SK-N-SH (cell line): ENCODE results near the gene ATE1. TPM values are rescaled to one million over a fixed set of nuclear protein-coding genes. Genes with fewer than 3 reads are reported as not detected.
"Not testable (repeated sequence)": the region's sequence is repeated elsewhere in the genome, so short reads cannot be mapped to it uniquely, and the experiment has no call there.

Experiments
- CTCF ChIA-PET: fragments of 300-600, 350-600 bp; formaldehyde crosslinking; extraction: SDS; loops from one replicate; lab custom pipeline; 2021; lab: Yijun Ruan, JAX
- POLR2A ChIA-PET: fragments of 350-600 bp; sonication (Branson Sonifier 250); formaldehyde crosslinking; extraction: SDS; loops from one replicate; lab custom pipeline; 2020; ENCODE audit warnings: antibody characterized with exemption, inconsistent platforms; lab: Yijun Ruan, JAX
- DNase-seq: peaks from one replicate; pipeline ENCODE4 v3.0.0; 2012
- H2AFZ ChIP-seq: fragments of 200-600 bp; sonication (generic); 2 replicates; pipeline ENCODE4 v1.8.1; 2016; ENCODE audit warnings: antibody characterized with exemption, mild to moderate bottlenecking, low read depth
- H3F3A ChIP-seq: fragments of 200-600 bp; sonication (generic); replicated peaks from 2 replicates; pipeline ENCODE3; 2016; ENCODE audit warnings: antibody characterized with exemption, mild to moderate bottlenecking; ENCODE audit not compliant: insufficient read depth
- H3K27ac ChIP-seq, 2 experiments: fragments of 200-500 bp in 1 of 2; fragments of 200-600 bp in 1 of 2; sonication (Bioruptor generic) in 1 of 2; sonication (generic), shearing (Covaris generic) in 1 of 2; 2 replicates each; pipeline versions ENCODE4 v1.5.1 to v1.6.1; 2014 to 2016; ENCODE audit warnings: low read depth in 2 of 2, inconsistent platforms in 1 of 2, low read length in 1 of 2, mild to moderate bottlenecking in 1 of 2, mixed read lengths in 1 of 2
- H3K27me3 ChIP-seq: fragments of 200-600 bp; sonication (generic), shearing (Covaris generic); 2 replicates; pipeline ENCODE4 v1.6.1; 2016; ENCODE audit warnings: mixed run types; ENCODE audit not compliant: insufficient read depth
- H3K36me3 ChIP-seq, 2 experiments: fragments of 200-500 bp in 1 of 2; fragments of 200-600 bp in 1 of 2; sonication (Bioruptor generic) in 1 of 2; sonication (generic) in 1 of 2; replicated peaks in 1 of 2; 2 replicates each; pipeline versions ENCODE3 to v1.5.1; 2014 to 2016; ENCODE audit warnings: low read length in 1 of 2, mild to moderate bottlenecking in 1 of 2; ENCODE audit not compliant: insufficient read depth in 2 of 2, control insufficient read depth in 1 of 2
- H3K4me1 ChIP-seq, 2 experiments: fragments of 200-500 bp in 1 of 2; fragments of 200-600 bp in 1 of 2; sonication (Bioruptor generic) in 1 of 2; sonication (generic), shearing (Covaris generic) in 1 of 2; 2 replicates each; pipeline versions ENCODE4 v1.5.1 to v1.6.1; 2014 to 2016; ENCODE audit warnings: low read depth in 1 of 2, low read length in 1 of 2, mixed run types in 1 of 2; ENCODE audit not compliant: insufficient read depth in 2 of 2, control insufficient read depth in 1 of 2
- H3K4me2 ChIP-seq: fragments of 200-600 bp; sonication (generic), shearing (Covaris generic); 2 replicates; pipeline ENCODE4 v1.6.1; 2017; ENCODE audit warnings: mixed run types
- H3K4me3 ChIP-seq, 2 experiments: fragments of 200-500 bp in 1 of 2; fragments of 200-600 bp in 1 of 2; sonication (Bioruptor generic) in 1 of 2; sonication (generic), shearing (Covaris generic) in 1 of 2; 2 replicates each; pipeline versions ENCODE4 v1.5.1 to v1.8.1; 2014 to 2016; ENCODE audit warnings: low read depth in 2 of 2, inconsistent platforms in 1 of 2, low read length in 1 of 2, mild to moderate bottlenecking in 1 of 2, mixed read lengths in 1 of 2, moderate library complexity in 1 of 2
- H3K79me2 ChIP-seq: fragments of 200-600 bp; sonication (generic); 2 replicates; pipeline ENCODE4 v1.8.1; 2017; ENCODE audit warnings: mild to moderate bottlenecking; ENCODE audit not compliant: insufficient read depth
- H3K9ac ChIP-seq: fragments of 200-600 bp; sonication (generic); 2 replicates; pipeline ENCODE4 v1.6.1; 2017; ENCODE audit warnings: mixed run types
- H3K9me2 ChIP-seq: fragments of 200-600 bp; sonication (generic); 2 replicates; pipeline ENCODE4 v1.6.1; 2017; ENCODE audit warnings: mixed run types
- H3K9me3 ChIP-seq: fragments of 200-600 bp; sonication (generic); 2 replicates; pipeline ENCODE4 v1.6.1; 2017; ENCODE audit warnings: mixed run types, mild to moderate bottlenecking, moderate library complexity
- H4K20me1 ChIP-seq: fragments of 200-600 bp; sonication (generic); 2 replicates; pipeline ENCODE4 v1.6.1; 2017; ENCODE audit warnings: mild to moderate bottlenecking, mixed run types; ENCODE audit not compliant: insufficient read depth
- ELF1 ChIP-seq: IDR thresholded peaks from 2 replicates; pipeline ENCODE4 v1.4.0; 2012
- EZH2phosphoT487 ChIP-seq: fragments of 200-600 bp; sonication (generic); IDR thresholded peaks from 2 replicates; pipeline ENCODE4 v1.6.1; 2017; ENCODE audit warnings: low read depth, mixed run types, mild to moderate bottlenecking, antibody characterized with exemption, moderate library complexity, borderline replicate concordance
- FOSL2 ChIP-seq: IDR thresholded peaks from 2 replicates; pipeline ENCODE4 v1.4.0; 2012; ENCODE audit warnings: low read depth, mild to moderate bottlenecking, moderate library complexity, borderline replicate concordance
- GATA2 ChIP-seq: sonication (generic); formaldehyde crosslinking; IDR thresholded peaks from 2 replicates; pipeline ENCODE4 v1.5.0; 2020; ENCODE audit warnings: mild to moderate bottlenecking, missing genetic modification reagents
- JUND ChIP-seq: IDR thresholded peaks from 2 replicates; pipeline ENCODE4 v1.4.0; 2012
- NRF1 ChIP-seq: IDR thresholded peaks from 2 replicates; pipeline ENCODE4 v1.6.1; 2012; ENCODE audit warnings: low read depth, mild to moderate bottlenecking, low read length
- TAF1 ChIP-seq: IDR thresholded peaks from 2 replicates; pipeline ENCODE4 v1.6.1; 2012; ENCODE audit warnings: low read depth, mild to moderate bottlenecking, low read length, moderate library complexity, borderline replicate concordance
- TEAD4 ChIP-seq: IDR thresholded peaks from 2 replicates; pipeline ENCODE4 v1.4.0; 2012; ENCODE audit warnings: mild to moderate bottlenecking, borderline replicate concordance; ENCODE audit not compliant: insufficient read depth
- WGBS: methylation state at CpG from one replicate; pipeline ENCODE4 v1.1.6; 2017; ENCODE audit warnings: low lambda C conversion rate; 5-methylcytosine and 5-hydroxymethylcytosine counted together
- polyA plus RNA-seq, 3 experiments: library from polyadenylated mRNA; depleted of rRNA; stranded (reverse); fragments of >200 nt; gene quantifications; 2 replicates each; pipeline ENCODE4 v1.2.3, GENCODE V29; 2012
- TF ChIP-seq, protein P1 (sequence below): IDR thresholded peaks from 2 replicates; pipeline ENCODE4 v1.6.1; 2012; ENCODE audit warnings: mild to moderate bottlenecking, low read depth, low read length, moderate library complexity
- TF ChIP-seq, protein P2 (sequence below): IDR thresholded peaks from 2 replicates; pipeline ENCODE4 v1.4.0; 2012; ENCODE audit warnings: low read depth, borderline replicate concordance
- TF ChIP-seq, protein P3 (sequence below): fragments of 200-600 bp; sonication (generic); IDR thresholded peaks from 2 replicates; pipeline ENCODE4 v1.6.1; 2017; ENCODE audit warnings: antibody characterized with exemption, mild to moderate bottlenecking, moderate library complexity
- TF ChIP-seq, protein P4 (sequence below): IDR thresholded peaks from 2 replicates; pipeline ENCODE4 v1.4.0; 2012; ENCODE audit warnings: low read depth

The ATE1 gene
- polyA plus RNA-seq, 1 of the 3 experiments (the other 2 are of a cell fraction), result 6.3 TPM

DNA sequence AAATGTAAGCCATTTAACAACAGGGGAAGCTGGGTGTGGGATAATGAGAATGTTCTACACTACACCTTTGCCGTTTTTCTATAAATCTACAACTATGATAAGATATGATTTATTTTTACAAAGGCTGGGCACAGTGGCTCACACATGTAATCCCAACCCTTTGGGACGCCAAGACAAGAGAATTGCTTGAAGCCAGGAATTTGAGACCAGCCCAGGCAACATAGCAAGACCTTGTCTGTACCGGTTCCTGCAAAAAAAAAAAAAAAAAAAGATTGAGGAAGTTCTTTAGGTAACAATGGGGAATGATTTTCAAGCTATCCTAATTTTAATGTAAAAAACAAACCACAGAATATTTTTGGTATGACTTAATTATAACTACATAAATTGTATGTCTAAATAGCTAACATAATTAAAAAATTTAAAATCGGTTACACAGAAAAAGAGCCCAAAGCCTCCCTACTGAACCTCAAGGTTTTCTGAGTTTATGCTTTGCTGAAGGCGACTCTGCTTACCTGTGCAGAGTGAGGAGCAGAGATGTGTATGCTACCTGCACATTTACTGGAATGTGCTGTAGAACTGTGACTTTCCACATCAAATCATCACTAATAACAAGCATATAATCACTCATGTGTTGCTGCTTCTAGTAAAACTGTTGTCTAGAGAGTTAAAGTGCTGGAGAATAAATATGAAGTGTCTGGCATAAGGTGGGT, 163.4 kb downstream of the ATE1 start:
- Histone ChIP-seq H3K4me3 (no peak overlapping the region), H3K27ac (no peak overlapping the region), H4K20me1 (no peaks in the 10 kb centered on the region), H3K9me3 (peaks cover 13% of the 10 kb centered on the region; the same call in 1 of the 2 replicates), H3F3A (no peaks in the 10 kb centered on the region), H3K9me2 (no peaks in the 10 kb centered on the region; the same call in 1 of the 2 replicates), H3K27me3 (no peaks in the 10 kb centered on the region), H3K4me2 (no peak overlapping the region), H3K36me3 (no peaks in the 10 kb centered on the region), H3K9ac (no peak overlapping the region), H3K4me1 (peaks cover 0 to 2% of the 10 kb centered on the region in 2 experiments; a peak in 1 of 4 replicates), H3K79me2 (no peaks in the 10 kb centered on the region; the same call in 1 of the 2 replicates), H2AFZ (no peak overlapping the region)
- no peak for DNase-seq
- WGBS, result 84% methylated on average over 5 of the region's 5 CpGs
- ChIA-PET CTCF (interaction anchor here (0.9 to 1.3 kb wide), 3 partner anchors 9 to 28 kb away, joined by 3 to 4 read pairs (median 3); no protein-coding TSS in a partner anchor), POLR2A (no interaction called here)
- TF ChIP-seq JUND, result no peak
- TF ChIP-seq, protein P1, sequence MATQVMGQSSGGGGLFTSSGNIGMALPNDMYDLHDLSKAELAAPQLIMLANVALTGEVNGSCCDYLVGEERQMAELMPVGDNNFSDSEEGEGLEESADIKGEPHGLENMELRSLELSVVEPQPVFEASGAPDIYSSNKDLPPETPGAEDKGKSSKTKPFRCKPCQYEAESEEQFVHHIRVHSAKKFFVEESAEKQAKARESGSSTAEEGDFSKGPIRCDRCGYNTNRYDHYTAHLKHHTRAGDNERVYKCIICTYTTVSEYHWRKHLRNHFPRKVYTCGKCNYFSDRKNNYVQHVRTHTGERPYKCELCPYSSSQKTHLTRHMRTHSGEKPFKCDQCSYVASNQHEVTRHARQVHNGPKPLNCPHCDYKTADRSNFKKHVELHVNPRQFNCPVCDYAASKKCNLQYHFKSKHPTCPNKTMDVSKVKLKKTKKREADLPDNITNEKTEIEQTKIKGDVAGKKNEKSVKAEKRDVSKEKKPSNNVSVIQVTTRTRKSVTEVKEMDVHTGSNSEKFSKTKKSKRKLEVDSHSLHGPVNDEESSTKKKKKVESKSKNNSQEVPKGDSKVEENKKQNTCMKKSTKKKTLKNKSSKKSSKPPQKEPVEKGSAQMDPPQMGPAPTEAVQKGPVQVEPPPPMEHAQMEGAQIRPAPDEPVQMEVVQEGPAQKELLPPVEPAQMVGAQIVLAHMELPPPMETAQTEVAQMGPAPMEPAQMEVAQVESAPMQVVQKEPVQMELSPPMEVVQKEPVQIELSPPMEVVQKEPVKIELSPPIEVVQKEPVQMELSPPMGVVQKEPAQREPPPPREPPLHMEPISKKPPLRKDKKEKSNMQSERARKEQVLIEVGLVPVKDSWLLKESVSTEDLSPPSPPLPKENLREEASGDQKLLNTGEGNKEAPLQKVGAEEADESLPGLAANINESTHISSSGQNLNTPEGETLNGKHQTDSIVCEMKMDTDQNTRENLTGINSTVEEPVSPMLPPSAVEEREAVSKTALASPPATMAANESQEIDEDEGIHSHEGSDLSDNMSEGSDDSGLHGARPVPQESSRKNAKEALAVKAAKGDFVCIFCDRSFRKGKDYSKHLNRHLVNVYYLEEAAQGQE, result no peak
- no peak for TF ChIP-seq NRF1
- TF ChIP-seq GATA2 (CRISPR knock-in tag), result no peak
- TF ChIP-seq, protein P2, sequence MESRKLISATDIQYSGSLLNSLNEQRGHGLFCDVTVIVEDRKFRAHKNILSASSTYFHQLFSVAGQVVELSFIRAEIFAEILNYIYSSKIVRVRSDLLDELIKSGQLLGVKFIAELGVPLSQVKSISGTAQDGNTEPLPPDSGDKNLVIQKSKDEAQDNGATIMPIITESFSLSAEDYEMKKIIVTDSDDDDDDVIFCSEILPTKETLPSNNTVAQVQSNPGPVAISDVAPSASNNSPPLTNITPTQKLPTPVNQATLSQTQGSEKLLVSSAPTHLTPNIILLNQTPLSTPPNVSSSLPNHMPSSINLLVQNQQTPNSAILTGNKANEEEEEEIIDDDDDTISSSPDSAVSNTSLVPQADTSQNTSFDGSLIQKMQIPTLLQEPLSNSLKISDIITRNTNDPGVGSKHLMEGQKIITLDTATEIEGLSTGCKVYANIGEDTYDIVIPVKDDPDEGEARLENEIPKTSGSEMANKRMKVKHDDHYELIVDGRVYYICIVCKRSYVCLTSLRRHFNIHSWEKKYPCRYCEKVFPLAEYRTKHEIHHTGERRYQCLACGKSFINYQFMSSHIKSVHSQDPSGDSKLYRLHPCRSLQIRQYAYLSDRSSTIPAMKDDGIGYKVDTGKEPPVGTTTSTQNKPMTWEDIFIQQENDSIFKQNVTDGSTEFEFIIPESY, result no peak
- TF ChIP-seq ELF1, result no peak
- no peak for TF ChIP-seq EZH2phosphoT487
- no peak for TF ChIP-seq TEAD4
- TF ChIP-seq, protein P3, sequence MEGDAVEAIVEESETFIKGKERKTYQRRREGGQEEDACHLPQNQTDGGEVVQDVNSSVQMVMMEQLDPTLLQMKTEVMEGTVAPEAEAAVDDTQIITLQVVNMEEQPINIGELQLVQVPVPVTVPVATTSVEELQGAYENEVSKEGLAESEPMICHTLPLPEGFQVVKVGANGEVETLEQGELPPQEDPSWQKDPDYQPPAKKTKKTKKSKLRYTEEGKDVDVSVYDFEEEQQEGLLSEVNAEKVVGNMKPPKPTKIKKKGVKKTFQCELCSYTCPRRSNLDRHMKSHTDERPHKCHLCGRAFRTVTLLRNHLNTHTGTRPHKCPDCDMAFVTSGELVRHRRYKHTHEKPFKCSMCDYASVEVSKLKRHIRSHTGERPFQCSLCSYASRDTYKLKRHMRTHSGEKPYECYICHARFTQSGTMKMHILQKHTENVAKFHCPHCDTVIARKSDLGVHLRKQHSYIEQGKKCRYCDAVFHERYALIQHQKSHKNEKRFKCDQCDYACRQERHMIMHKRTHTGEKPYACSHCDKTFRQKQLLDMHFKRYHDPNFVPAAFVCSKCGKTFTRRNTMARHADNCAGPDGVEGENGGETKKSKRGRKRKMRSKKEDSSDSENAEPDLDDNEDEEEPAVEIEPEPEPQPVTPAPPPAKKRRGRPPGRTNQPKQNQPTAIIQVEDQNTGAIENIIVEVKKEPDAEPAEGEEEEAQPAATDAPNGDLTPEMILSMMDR, result no peak
- TF ChIP-seq FOSL2, result no peak
- TF ChIP-seq TAF1, result no peak
- TF ChIP-seq, protein P4, sequence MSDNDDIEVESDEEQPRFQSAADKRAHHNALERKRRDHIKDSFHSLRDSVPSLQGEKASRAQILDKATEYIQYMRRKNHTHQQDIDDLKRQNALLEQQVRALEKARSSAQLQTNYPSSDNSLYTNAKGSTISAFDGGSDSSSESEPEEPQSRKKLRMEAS, result no peak

DNA sequence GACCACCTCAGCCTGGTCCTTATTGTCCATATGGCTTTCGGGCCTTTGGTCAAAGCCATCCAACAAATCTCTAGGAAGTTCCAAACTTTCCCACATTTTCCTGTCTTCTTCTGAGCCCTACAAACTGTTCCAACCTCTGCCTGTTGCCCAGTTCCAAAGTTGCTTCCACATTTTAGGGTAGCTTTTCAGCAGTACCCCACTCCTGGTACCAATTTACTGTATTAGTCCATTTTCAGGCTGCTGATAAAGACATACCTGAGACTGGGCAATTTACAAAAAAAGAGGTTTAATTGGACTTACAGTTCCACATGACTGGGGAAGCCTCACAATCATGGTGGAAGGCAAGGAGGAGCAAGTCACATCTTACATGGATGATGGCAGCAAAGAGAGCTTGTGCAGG, 170.6 kb downstream of the ATE1 start:
- DNase-seq, H2AFZ ChIP-seq, H3K9ac ChIP-seq, H3K27ac ChIP-seq, H3K9me2 ChIP-seq, H3K79me2 ChIP-seq, H3K4me3 ChIP-seq, H3K4me2 ChIP-seq, H3K27me3 ChIP-seq, H4K20me1 ChIP-seq, POLR2A ChIA-PET: not testable (repeated sequence)
- Histone ChIP-seq H3F3A (peaks cover 23% of the 10 kb centered on the region), H3K4me1 (peaks cover 0 to 12% of the 10 kb centered on the region in 2 experiments; a peak in 1 of 4 replicates), H3K9me3 (peaks cover 14% of the 10 kb centered on the region; the same call in 1 of the 2 replicates), H3K36me3 (peaks cover 2 to 21% of the 10 kb centered on the region in 2 experiments)
- WGBS, result 84% methylated on average over 1 of the region's 1 CpG
- CTCF ChIA-PET, result interaction anchor here (1.3 to 1.7 kb wide), 2 partner anchors 20 to 149 kb away, joined by 3 to 5 read pairs; no protein-coding TSS in a partner anchor

DNA sequence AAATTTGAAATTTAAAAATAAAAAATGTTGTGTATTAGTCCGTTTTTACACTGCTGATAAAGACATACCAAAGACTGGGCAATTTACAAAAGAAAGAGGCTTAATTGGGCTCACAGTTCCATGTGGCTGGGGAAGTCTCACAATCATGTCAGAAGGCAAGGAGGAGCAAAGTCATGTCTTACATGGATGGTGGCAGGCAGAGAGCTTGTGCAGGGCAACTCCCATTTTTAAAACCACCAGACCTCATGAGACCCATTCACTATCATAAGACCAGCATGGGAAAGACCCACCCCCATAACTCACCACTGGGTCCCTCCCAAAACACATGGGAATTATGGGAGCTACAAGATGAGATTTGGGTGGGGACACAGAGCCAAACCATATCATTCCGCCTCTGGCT, 172.3 kb downstream of the ATE1 start:
- H4K20me1 ChIP-seq, H2AFZ ChIP-seq, H3K79me2 ChIP-seq, H3K4me3 ChIP-seq, H3K27ac ChIP-seq, H3K27me3 ChIP-seq, CTCF ChIA-PET, H3K4me2 ChIP-seq, H3K9ac ChIP-seq, DNase-seq, H3K9me2 ChIP-seq: not testable (repeated sequence)
- WGBS, result 77% methylated on average over 2 of the region's 2 CpGs
- Histone ChIP-seq H3K9me3 (peaks cover 14% of the 10 kb centered on the region; the same call in 1 of the 2 replicates), H3F3A (peaks cover 23% of the 10 kb centered on the region), H3K36me3 (peaks cover 2 to 21% of the 10 kb centered on the region in 2 experiments), H3K4me1 (peaks cover 0 to 12% of the 10 kb centered on the region in 2 experiments; a peak in 1 of 4 replicates)
- POLR2A ChIA-PET, result interaction anchor here (1.4 kb wide), 1 partner anchor 17 kb away, joined by 3 read pairs; no protein-coding TSS in a partner anchor
